Fibroblast of the aortic adventitia (primary cell): Measurements from ENCODE around the gene RAD21L1. TPM values are rescaled to one million over a fixed set of nuclear protein-coding genes. Genes with fewer than 3 reads are reported as not detected.

Source experiments
- DNase-seq: peaks from one replicate; pipeline ENCODE4 v3.0.0-alpha.2; 2010; ENCODE audit warnings: low read depth
- H3K4me3 ChIP-seq: 2 replicates; pipeline ENCODE4 v1.5.1; 2011; ENCODE audit warnings: low read depth, mild to moderate bottlenecking, control low read depth, low read length, moderate library complexity
- total RNA-seq: library from RNA; depleted of rRNA; stranded (reverse); fragments of >200 nt; gene quantifications from 2 replicates; pipeline ENCODE4 v1.2.3, GENCODE V29; 2012; ENCODE audit warnings: low replicate concordance
- TF ChIP-seq, protein P1 (sequence below): IDR thresholded peaks from 2 replicates; pipeline ENCODE4 v1.5.1; 2011; ENCODE audit warnings: mild to moderate bottlenecking, low read length, control low read depth, inconsistent platforms; ENCODE audit not compliant: insufficient read depth

Gene RAD21L1
- total RNA-seq, 1 donor, result not detected

DNA sequence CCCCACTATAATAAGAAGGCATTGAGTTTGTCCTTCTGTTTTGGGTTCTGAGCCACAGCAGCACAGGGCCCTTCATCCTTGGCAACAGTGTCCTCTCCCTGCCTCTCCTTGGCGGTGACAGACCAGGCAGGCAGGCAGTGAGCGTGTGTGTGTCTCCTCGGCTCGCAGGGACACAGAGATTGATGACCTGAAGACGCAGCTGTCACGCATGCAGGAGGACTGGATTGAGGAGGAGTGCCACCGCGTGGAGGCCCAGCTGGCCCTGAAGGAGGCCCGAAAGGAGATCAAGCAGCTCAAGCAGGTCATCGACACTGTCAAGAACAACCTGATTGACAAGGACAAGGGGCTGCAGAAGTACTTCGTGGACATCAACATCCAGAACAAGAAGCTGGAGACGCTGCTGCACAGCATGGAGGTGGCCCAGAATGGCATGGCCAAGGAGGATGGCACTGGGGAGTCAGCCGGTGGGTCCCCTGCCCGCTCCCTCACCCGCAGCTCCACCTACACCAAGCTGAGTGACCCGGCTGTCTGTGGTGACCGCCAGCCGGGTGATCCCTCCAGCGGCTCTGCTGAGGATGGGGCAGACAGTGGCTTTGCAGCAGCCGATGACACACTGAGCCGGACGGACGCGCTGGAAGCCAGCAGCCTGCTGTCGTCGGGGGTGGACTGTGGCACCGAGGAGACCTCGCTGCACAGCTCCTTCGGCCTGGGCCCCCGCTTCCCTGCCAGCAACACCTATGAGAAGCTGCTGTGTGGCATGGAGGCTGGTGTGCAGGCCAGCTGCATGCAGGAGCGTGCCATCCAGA, 79.1 kb downstream of the RAD21L1 start:
- no peak overlapping the region for H3K4me3 ChIP-seq
- TF ChIP-seq, protein P1, sequence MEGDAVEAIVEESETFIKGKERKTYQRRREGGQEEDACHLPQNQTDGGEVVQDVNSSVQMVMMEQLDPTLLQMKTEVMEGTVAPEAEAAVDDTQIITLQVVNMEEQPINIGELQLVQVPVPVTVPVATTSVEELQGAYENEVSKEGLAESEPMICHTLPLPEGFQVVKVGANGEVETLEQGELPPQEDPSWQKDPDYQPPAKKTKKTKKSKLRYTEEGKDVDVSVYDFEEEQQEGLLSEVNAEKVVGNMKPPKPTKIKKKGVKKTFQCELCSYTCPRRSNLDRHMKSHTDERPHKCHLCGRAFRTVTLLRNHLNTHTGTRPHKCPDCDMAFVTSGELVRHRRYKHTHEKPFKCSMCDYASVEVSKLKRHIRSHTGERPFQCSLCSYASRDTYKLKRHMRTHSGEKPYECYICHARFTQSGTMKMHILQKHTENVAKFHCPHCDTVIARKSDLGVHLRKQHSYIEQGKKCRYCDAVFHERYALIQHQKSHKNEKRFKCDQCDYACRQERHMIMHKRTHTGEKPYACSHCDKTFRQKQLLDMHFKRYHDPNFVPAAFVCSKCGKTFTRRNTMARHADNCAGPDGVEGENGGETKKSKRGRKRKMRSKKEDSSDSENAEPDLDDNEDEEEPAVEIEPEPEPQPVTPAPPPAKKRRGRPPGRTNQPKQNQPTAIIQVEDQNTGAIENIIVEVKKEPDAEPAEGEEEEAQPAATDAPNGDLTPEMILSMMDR, result no peak
- DNase-seq, result no peak

Other genes with a start within 250 kb of the RAD21L1 start
- not detected in 2 replicates for gene RSPO4, start 223.7 kb upstream of the RAD21L1 start, total RNA-seq
- gene PSMF1, start 107.4 kb upstream of the RAD21L1 start, total RNA-seq, result 62.1 and 142 TPM in 2 replicates
- not detected in 2 replicates for gene TMEM74B, start 41.1 kb upstream of the RAD21L1 start, total RNA-seq
- gene C20orf202, start 22.6 kb upstream of the RAD21L1 start, total RNA-seq, result 0.09 TPM in 1 of 2 replicates, not detected in the other
- 5.6 and 7.7 TPM in 2 replicates for gene SNPH, start 40.2 kb downstream of the RAD21L1 start, total RNA-seq
- gene SDCBP2, start 103.1 kb downstream of the RAD21L1 start, total RNA-seq, result 1.4 and 2.3 TPM in 2 replicates
- gene FKBP1A, start 167.0 kb downstream of the RAD21L1 start, total RNA-seq, result 39.3 and 200 TPM in 2 replicates
- 24.1 and 26.9 TPM in 2 replicates for gene NSFL1C, start 240.8 kb downstream of the RAD21L1 start, total RNA-seq